Stimulated activated CD4-positive, alpha-beta T cell treated with anti-CD3 and anti-CD28 coated beads, Interleukin-2, amount 100 ng/mL, for 4 hours (primary cell): Measurements from ENCODE around the gene RCSD1.

Experiments used
- DNase-seq: peaks from one replicate; pipeline ENCODE4 v3.0.0-alpha.2; 2020; ENCODE audit warnings: low read depth

The RCSD1 gene

GRCh38 chr1:167669209-167670124, 39.4 kb downstream of the RCSD1 start:
- no peak for DNase-seq

- DNase-seq = no peak
Measured at GRCh38 chr1:167670563-167670962, 40.5 kb downstream of the RCSD1 start.

- DNase-seq = no peak
Measured at GRCh38 chr1:167671727-167672511, 41.9 kb downstream of the RCSD1 start.

GRCh38 chr1:167672831-167673230, 42.8 kb downstream of the RCSD1 start:
- DNase-seq = no peak

- no peak for DNase-seq
Measured at GRCh38 chr1:167673265-167673664, 43.2 kb downstream of the RCSD1 start.

- DNase-seq = no peak
Measured at GRCh38 chr1:167674156-167674555, 44.1 kb downstream of the RCSD1 start.

- no peak for DNase-seq
Measured at GRCh38 chr1:167675440-167675839, 45.4 kb downstream of the RCSD1 start.

GRCh38 chr1:167676205-167676915, 46.3 kb downstream of the RCSD1 start:
- DNase-seq = no peak

GRCh38 chr1:167676916-167677848, 47.1 kb downstream of the RCSD1 start:
- no peak for DNase-seq

- DNase-seq = no peak
Measured at GRCh38 chr1:167678422-167678821, 48.4 kb downstream of the RCSD1 start.

- DNase-seq = no peak
Measured at GRCh38 chr1:167678838-167679237, 48.8 kb downstream of the RCSD1 start.

GRCh38 chr1:167679714-167680113, 49.7 kb downstream of the RCSD1 start:
- DNase-seq = no peak

- no peak for DNase-seq
Measured at GRCh38 chr1:167681024-167681423, 51.0 kb downstream of the RCSD1 start.

GRCh38 chr1:167681451-167682098, 51.5 kb downstream of the RCSD1 start:
- no peak for DNase-seq

GRCh38 chr1:167683226-167683625, 53.2 kb downstream of the RCSD1 start:
- no peak for DNase-seq

GRCh38 chr1:167683641-167684502, 53.8 kb downstream of the RCSD1 start:
- DNase-seq = no peak

GRCh38 chr1:167685844-167686243, 55.8 kb downstream of the RCSD1 start:
- no peak for DNase-seq

GRCh38 chr1:167687919-167688519, 58.0 kb downstream of the RCSD1 start:
- DNase-seq = peak; percentile 69

GRCh38 chr1:167689567-167689920, 59.5 kb downstream of the RCSD1 start:
- no peak for DNase-seq

GRCh38 chr1:167690053-167690452, 60.0 kb downstream of the RCSD1 start:
- no peak for DNase-seq
